Measurements from ENCODE around the gene ARHGAP31.
"Not testable (repeated sequence)": the region's sequence is repeated elsewhere in the genome, so short reads cannot be mapped to it uniquely, and the experiment has no call there.

ARHGAP31 gene

DNA sequence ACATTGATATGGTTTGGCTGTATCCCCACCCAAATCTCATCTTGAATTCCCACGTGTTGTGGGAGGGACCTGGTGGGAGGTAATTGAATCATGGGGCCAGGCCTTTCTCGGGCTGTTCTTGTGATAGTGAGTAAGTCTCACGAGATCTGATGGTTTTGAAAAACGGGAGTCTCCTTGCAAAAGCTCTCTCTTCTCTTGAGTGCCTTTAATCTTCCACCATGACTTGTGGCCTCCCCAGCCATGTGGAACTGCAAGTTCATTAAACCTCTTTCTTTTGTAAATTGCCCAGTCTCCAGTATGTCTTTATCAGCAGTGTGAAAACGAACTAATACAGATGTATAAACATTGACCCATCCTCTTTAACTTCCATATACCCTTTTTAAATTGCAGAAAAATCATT lies 26.6 kb downstream of the ARHGAP31 start:
- DNase-seq = not testable (repeated sequence)

DNA sequence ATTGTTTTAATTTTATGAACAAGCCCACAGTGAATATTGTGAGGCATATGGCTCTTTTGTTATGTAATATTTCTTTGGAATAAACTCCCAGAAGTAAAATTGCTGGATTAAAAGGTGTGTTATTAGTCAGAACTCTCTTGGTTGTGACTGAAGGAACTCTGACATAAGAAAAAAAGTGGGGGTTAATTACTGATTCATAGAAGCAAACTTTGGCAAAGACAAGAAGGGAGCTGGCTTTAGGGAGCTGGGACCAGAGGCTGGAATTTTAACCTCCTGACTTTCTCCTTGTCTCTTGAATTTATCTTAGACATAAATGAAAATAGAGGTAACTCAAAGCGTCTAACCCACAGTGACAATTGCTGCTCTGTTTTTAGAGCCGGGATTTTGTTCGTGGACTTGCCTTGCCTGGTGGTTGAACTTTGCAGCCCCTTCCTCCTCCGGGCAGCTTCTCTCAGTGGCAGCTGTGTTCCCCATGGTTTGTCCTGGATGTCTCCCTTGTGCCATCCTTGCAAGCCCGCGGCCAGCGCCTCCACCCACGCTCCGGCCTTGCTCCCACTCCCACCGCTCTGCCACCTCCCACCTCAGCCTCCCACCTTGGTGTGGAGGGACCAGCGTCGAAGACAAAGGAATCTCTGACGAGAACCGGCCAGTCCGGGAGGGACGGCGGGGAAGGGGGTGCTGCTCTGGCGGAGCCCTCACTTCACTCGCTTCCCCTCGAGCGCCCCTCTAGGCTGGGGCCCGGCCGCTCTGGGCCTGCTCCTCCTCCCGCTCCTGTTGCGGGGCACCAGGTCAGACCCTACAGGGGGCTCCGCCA lies 28.0 kb downstream of the ARHGAP31 start:
- DNase-seq = no peak

DNA sequence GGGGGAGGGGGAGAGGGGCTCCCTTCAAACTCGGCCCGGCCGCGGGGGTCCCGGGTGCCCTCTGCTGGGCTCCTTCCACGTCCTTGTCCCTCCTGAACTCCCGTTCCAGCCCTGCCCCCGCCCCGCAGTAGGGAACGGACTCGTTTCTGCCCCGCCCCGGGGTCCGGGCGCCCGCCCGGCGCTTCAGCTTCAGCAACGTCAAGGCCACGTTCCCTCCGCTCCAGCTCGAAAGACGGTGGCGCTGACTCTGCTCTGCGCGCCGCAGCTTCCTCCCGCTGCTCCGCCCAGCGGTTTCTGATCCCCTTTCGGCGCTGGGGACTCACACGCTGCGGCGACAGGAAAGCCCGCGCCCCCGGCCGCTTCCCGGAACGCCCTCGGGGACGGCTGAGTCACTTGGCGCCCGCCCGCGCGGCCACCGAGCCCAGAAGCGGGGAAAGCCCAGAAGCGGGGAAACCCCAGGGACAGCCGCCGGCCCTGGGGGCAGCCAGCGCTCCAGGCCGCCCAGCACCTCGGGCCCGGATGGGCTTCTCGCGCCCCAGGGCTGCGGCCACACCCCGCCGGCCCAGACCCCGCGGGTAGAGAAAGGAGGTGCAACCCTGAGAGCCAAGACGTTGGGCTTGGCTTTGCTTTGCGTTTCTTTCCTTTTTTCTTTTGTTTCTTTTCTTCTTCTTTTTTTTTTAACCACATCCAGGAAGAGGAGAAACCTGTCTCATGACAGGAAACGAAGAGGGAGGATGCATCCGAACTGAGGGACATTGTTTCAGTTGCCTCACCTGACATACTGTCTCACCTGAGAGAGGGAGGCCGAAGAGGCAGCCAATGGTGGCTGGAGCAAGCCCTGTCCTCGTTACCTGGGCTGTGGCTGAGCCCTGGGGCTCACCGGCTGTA lies 28.9 kb downstream of the ARHGAP31 start:
- peak; percentile 95 for DNase-seq

DNA sequence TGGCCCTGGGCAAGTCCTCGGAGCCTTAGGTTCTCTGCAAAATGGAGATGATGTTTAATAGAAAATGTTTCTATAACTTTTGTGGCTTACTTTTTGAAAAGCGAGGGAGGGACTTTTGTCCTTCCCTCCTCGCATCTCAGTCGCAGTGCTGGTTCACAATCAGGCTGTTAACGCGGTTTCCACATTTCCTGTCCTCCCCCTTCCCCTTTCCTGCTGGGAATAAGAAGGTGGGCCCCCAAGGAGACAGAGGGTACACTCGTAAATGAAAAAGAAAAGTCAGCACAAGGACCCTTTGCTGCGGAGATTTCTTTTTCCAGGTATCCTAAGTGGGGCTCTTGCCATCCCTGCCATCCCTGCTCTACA lies 29.5 kb downstream of the ARHGAP31 start:
- DNase-seq = no peak

DNA sequence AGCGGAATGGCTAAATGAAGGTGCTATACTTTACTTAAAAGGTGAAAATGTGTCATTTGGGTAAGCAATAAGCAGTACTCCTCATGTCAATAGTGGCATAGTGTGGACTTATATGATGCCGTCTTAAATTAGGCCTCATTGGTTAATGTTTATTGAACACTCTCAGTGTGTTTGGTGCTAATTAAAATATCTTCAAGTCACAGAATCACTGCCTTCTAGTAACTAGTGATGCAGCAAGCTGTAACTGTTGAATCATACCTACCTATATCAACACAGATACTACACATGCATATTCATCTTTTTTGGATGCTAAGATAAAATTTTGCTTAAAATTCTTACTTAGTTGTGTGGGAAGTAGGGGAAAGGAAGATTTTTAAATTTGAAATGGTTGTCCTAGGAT lies 30.7 kb downstream of the ARHGAP31 start:
- no peak for DNase-seq

DNA sequence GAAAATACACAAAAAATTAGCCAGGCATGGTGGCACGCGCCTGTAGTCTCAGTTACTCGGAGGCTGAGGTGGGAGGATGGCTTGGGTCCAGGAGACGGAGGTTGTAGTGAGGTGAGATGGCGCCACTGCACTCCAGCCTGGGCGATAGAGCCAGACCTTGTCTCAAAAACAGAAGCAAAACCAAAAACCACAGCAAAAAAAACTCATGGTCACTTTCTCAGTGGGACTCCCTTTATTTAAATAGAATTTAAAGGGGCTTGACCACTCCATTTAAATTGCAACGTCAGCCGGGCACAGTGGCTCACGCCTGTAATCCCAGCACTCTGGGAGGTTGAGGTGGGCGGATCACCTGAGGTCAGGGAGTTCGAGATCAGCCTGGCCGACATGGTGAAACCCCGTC lies 32.8 kb downstream of the ARHGAP31 start:
- no peak for DNase-seq

DNA sequence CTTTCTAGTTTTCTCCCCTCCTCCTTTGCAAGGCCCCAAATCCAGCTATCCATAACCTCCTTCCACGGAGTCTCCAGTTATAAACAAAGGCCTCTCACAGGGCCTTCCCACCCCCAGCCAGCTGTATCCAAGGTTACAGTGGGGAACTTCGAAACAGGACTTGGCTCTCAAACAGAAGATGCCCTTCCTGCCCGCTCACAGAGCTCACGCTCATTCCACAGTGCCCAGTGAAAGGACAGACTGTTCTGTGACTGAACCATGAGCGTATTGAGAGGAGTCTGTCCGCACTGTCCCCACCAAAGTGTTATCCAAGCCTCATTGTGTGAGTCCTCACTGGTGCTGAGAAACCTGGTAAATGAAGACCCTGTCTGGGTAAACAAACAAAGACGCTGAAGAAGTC lies 35.4 kb downstream of the ARHGAP31 start:
- no peak for DNase-seq

DNA sequence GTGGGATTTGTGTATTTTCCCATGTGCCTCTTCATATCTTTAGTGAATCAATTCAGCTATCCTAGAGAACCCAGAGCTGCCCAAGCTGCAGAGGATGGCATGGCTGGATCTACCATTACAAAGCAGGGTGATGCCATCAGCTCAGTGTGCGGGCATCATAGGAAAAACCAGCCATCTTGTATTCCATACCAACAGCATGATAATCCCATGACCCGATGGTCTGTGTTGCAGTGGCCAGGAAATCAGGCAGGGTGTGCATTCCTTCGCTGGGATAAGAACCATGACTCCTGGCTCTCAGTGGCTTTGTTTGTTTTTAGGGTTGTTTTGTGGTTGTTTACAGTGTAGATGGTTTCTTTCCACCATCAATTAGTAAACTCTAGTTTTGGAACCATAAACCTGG lies 36.0 kb downstream of the ARHGAP31 start:
- no peak for DNase-seq

DNA sequence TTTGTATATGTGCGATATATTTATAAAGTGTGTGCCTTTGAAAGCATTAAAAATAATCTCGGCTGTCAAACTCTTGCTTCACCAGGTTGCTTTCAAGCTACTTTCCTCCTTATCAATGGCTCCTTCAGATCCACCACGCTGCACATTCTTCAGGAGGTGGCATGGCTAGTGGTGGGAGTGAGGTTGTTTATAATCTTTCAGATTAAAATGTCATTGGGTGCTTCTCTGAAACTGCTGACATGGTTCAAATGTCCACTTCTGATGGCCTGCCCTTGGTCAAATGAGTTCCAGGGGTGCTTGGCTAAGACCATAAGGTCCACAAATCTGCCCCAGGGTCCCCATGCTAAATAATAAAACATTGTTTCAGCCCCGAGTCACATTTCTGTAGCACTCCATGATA lies 36.7 kb downstream of the ARHGAP31 start:
- DNase-seq = no peak

DNA sequence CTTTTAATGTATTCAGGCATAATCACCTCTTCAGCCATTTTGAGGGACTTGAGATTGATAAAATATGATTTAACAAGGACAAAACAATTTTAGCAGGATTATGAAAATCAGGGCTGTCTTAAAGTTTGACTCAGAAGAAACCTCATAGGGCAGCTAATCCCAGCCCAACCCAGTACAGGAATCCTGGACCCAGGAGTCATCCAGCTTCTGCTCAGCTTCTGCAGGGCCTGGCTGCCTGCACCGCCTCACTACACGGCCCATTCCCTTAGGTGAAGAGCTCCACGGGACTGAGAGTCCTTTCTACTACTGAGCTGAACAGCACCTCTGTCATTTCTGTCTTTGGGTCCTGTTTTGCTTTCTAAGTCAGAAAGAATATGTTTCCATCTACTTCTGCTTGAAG lies 37.5 kb downstream of the ARHGAP31 start:
- no peak for DNase-seq

DNA sequence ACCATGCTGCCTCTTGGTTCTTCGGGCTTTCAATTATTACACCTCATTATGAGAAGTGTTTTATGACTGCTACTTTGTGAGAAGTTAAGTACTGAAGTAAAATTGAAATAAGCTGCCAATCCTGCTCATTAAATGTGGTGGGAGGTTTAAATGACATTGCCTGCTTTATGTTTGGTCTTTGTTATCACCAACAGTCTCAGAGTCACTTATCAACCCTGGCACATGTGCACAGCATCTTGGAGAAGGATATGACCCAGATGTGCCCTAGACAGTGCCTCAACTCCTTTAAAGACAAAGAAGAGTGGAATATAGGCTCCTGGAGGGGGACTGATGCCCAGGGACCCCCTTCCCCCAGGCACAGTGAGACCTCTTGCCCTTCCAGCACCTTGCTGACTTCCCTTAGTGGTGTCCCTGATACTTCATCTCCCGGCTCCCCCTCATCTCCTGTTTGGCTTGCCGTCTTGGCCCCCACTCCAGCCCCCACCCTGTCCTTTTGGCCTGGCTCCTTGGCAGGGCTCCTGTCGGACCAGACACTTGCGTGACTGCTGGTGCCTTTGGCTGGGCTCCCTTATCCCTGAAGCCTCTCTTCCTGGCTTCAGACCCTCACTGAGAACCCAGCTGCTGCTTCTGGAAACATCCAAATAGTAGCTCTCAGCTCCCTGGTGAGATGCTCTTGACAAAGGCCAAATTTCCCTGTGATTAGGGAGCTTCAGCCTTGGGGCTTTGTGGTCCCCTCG lies 39.8 kb downstream of the ARHGAP31 start:
- DNase-seq = no peak

DNA sequence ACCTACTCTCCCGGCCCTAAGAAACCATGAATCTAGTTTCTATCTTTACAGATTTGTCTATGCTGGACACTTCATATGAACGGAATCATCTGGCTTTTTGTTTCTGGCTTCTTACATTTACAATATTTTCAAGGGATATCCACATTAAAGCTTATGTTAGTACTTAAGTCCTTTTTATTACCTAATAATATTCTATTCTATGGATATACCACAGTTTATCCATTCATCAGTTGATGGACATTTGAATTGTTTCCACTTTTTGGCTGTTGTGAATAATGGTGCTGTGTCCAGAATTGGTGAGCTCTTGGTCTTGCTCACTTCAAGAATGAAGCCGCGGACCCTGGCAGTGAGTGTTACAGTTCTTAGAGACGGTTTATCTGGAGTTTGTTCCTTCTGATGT lies 42.6 kb downstream of the ARHGAP31 start:
- no peak for DNase-seq

DNA sequence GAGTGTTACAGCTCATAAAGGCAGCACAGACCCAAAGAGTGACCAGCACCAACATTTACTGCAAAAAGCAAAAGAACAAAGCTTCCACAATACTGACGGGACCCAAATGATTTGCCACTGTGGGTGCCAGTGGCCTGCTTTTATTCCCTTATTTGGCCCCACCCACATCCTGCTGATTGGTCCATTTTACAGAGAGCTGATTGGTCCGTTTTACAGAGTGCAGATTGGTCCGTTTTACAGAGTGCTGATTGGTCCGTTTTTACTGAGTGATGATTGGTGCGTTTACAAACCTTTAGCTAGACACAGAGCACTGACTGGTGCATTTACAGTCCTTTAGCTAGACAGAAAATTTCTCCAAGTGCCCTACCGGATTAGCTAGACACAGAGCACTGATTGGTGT lies 43.2 kb downstream of the ARHGAP31 start:
- DNase-seq = not testable (repeated sequence)

DNA sequence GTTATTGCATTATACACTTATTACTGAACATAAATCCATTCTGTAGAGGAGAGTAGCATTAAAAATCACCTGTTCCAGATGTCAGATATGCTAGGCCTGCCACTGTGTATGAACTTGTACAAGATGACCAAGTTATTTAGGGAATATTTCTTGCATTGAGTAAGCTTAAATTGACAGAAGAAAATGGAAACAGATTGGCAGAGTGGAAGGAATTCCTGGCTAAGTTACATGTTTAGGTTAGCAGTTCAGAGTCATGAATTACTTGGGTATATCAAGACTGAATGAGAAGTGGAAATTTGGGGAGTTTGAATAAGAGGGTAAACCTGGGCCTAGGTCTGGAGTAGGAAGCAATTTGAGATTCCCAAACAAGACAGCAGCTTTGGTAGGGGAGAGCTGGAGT lies 44.6 kb downstream of the ARHGAP31 start:
- no peak for DNase-seq

DNA sequence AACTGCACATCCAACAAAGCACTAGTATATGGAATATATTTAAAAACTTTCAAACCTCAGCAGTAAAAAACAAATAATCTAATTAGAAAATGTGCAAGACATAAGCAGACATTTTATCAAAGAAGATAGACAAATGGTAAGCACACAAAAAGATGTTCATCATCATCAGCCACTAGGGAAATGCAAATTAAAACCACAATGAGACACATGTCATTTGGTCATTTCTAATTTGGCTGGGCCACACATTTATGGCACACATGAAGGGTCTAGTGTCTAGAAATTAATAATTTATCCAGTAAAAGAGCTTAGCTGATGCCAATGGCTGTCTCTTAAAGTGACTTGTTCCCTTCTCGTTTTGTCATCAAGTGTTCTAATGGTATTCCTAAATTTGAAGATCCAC lies 45.8 kb downstream of the ARHGAP31 start:
- no peak for DNase-seq

DNA sequence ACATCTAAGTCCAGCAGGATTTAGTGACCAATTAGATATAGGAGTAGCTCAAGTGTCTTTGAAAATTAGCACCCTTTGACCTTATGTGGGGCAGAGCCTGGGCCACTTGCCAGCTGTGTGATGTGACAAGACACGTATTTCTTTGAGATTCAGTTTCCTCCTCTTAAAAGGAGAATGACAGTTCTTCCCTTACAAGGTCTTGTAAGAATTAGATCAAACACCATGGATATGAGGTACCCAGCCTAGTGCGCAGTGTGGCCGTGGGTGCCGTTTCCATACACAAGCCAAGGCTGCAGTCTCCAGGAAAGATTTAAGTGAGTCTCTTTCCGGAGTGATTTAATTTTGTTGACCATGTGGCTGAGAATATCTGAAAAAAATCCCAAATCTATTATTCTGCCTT lies 46.3 kb downstream of the ARHGAP31 start:
- DNase-seq = no peak

DNA sequence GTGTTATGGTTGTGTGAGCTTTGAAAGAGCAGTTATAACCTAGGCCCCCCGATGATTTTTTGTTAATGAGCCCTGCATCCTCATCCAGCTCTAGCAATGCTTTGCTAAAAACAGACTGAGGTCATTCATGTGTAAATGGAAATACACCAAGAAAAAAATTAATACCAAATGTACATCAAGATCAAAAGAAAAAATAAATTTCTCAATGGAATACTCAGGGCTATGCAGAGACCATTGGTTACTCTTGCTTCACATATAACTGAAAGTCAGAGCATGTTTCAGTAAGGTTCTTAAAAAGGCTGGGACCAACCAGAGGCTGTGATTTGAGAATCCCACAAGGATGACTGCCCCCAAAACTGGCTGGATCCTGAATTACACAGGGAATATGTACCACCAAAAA lies 48.0 kb downstream of the ARHGAP31 start:
- no peak for DNase-seq

DNA sequence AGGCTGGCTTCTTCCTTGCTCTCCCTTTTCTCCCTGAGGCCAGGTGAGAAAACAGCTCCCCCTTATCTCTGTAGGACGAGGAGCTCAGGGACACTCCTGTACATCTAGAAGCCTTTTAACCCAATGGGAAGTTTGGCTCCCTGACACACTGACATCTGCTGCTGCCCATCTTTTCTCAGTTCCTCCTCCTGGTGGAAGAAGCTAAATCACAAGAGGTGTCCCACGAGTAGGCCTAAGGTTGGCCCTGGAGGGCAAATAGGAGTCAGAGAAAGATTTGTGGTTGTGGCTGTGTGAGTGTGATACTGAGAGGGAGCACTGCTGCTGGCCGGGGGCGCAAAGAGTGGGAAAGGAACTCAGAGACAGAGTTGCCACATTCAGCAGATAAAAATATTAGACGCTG lies 49.5 kb downstream of the ARHGAP31 start:
- no peak for DNase-seq

DNA sequence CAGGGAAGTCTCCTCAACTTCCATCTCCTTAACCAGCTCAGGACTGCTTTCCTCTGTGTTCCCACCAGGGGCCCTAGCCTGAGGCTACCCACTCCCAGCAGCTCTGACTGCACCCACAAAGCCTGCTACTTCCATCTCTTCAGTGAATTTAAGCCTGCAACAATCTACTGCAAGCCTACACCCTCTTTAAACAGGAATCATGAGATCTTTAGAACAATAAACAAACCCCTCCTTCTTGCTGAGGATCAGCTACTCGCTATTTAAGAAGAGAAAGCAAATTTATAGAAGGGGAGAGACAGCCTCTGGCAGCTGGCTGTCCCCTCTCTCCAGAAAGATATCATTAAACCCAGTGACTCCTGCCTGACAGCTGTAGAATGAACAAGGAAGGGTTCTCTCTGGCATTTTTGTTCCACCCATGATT lies 51.9 kb downstream of the ARHGAP31 start:
- DNase-seq = no peak

DNA sequence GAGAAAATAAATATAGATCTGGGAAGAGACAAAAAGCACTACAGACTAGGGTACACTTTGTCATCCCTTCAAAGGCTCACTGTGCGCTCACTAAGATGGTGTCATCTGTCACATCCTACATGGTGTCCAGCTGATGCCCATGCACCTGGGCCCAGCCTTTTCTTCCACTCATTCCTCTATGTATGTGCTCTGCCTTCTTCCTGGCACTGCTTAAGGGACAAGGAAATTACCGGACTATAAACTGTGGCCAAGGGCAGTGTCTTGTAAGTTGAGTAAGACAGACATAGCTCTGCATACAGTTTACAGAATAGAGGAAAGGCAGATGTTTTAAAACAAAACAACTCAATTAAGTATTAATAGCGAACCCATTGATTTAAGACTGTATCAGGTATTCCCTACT lies 52.9 kb downstream of the ARHGAP31 start:
- no peak for DNase-seq

DNA sequence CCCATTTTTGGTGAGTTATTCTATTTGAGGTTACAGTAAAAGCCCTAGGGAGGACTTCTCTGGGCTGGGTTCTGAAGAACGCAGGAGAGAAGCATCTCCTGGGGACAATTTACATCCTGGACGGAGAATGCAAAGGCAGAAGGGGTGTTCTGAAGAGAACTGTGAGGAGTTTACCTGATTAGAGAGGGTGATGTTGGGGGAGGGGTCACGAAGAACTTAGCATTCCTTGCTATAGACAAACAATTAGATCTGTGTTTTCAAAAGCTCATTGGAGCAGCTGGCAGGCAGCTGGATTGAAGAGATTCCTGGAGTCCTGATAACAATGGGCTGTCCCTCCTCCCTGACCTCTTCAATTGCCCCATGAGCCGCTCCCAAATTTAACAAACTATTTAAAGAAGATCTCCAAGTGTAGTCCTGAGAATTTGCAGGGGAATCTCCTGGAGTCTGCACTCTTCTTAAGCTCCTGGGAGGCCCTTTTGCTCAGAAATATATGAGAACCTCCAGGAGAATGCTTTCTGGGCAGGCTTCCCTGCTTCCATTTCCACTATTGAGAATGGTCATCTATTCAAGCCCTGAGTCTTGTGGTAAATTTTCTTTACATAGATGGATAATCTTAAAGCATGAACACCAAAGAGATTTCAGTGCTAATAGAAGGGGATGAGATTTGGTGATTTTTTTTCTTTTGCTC lies 55.3 kb downstream of the ARHGAP31 start:
- DNase-seq = no peak

DNA sequence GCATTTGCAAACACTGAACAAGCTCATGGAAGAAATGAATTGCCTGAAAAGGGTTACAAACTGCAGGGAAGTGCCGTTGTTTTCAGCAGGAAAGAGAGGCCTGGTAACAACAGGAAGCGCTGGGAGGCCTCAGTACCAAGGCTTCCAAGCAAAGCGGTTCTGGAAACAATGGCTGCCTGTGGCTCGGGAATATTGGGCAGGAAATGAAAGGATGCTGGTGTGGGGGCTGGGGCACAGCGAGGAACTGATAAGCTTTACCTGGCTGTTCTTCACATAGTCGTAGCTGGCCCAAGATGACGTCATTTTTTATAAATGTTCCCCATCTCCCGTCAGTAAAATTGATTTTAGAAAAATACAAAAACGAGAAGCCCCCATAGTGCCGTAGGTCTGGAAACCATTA lies 55.9 kb downstream of the ARHGAP31 start:
- no peak for DNase-seq

DNA sequence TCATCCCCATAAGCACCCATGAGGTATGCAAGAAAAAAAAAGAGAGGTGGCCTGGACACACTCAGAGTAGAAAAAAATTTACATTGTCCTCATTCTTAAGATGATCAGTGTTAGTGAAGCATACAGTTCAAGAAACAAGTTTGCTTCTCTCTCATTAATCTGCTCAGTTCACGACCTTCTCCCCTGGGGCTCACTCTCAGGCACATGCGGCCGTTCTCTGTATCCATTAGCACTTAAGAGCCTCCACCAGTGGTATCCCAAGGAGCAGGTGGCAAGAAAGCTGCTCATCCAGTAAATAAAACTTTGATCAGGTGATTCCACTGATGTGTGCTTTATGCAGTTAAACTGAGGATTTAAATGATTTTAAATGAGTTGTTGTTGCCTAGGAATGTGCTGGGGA lies 57.4 kb downstream of the ARHGAP31 start:
- DNase-seq = no peak
